ENCODE results near the gene RBM48. TPM values are rescaled to one million over a fixed set of nuclear protein-coding genes. Genes with fewer than 3 reads are reported as not detected.

RBM48 gene
- total RNA-seq, 1 experiment from 2014 or later: 8.2 TPM

DNA sequence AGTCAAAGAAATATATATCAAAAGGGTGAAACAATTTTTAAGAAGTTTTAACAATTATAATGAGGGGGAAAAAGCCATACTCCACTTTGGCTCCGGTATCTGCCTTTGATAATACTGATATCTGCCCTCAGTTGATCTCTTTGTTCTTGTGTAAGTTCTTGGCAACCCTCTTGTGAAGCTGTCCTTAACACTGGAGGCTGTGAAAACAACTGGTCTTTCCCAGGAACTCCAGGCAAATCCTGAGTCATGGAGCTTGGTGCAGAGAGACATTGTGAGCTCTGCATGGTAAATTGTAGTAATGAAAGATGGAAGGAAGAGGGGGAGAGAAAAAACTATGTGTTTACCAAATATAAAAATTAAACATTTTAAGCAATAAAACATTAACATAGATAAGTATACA lies 39.0 kb upstream of the RBM48 start:
- no peaks in the 10 kb centered on the region for H3K79me2 ChIP-seq (ENCODE audit: low read length)
- ATAC-seq: no peak
- no peaks in the 10 kb centered on the region for H4K20me1 ChIP-seq (ENCODE audit: low read length)
- TF ChIP-seq EZH2 (IDR thresholded peaks at IDR 0.05; ENCODE audit: low read length, unreplicated experiment) (no peak), EZH2phosphoT487 (IDR thresholded peaks at IDR 0.05; ENCODE audit: borderline replicate concordance, low read length) (no peak)
- TF ChIP-seq, protein P1, sequence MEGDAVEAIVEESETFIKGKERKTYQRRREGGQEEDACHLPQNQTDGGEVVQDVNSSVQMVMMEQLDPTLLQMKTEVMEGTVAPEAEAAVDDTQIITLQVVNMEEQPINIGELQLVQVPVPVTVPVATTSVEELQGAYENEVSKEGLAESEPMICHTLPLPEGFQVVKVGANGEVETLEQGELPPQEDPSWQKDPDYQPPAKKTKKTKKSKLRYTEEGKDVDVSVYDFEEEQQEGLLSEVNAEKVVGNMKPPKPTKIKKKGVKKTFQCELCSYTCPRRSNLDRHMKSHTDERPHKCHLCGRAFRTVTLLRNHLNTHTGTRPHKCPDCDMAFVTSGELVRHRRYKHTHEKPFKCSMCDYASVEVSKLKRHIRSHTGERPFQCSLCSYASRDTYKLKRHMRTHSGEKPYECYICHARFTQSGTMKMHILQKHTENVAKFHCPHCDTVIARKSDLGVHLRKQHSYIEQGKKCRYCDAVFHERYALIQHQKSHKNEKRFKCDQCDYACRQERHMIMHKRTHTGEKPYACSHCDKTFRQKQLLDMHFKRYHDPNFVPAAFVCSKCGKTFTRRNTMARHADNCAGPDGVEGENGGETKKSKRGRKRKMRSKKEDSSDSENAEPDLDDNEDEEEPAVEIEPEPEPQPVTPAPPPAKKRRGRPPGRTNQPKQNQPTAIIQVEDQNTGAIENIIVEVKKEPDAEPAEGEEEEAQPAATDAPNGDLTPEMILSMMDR (conservative IDR thresholded peaks at IDR 0.05; ENCODE audit: low read depth, low read length): no peak
- H3K27ac ChIP-seq (ENCODE audit: low read length): no peak overlapping the region
- no TSS peak for BruUV-seq (replicated peaks)
- ChIA-PET POLR2A (ENCODE audit: unreplicated experiment) (no interaction called here), CTCF (no interaction called here)
- H3K9me3 ChIP-seq (ENCODE audit: low read length): no peaks in the 10 kb centered on the region
- no peaks in the 10 kb centered on the region for H3F3A ChIP-seq (ENCODE audit: low read length, unreplicated experiment)
- H3K27me3 ChIP-seq (ENCODE audit: low read length): no peaks in the 10 kb centered on the region
- no peak overlapping the region for H3K9ac ChIP-seq (ENCODE audit: low read length)
- H2AFZ ChIP-seq (ENCODE audit: low read length): no peak overlapping the region
- peaks cover 21% of the 10 kb centered on the region; the same call in 1 of the 2 replicates for H3K36me3 ChIP-seq (ENCODE audit: low read depth, low read length)
- no peak overlapping the region for H3K4me3 ChIP-seq (ENCODE audit: low read length)
- H3K4me1 ChIP-seq (ENCODE audit: insufficient read depth, low read length): peaks cover 5% of the 10 kb centered on the region
- H3K9me2 ChIP-seq (replicated peaks; ENCODE audit: low read length): no peaks in the 10 kb centered on the region
- no peak for DNase-seq
- intact Hi-C loops (cut with micrococcal nuclease): no loop called here
- no peak overlapping the region for H3K4me2 ChIP-seq (ENCODE audit: low read length)

DNA sequence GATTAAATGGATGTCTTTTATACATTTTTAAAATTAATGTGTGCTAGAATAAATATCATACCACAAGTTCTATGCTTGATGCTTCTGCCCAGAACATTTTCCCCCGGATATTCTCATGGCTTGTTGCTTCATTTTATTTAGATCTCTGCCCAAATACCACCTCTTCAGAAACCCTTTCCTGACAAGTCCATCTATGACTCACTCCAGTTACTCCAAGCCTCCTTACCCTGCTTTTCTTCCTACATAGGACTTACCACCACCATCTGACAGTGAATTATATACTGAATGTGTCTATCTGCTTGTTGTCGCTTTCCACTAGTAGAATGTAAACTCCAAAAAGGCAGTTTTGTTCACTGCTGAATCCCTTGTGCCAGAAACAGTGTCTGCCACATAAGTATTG lies 31.7 kb upstream of the RBM48 start:
- Histone ChIP-seq H3K4me1 (ENCODE audit: insufficient read depth, low read length) (no peaks in the 10 kb centered on the region), H3K36me3 (ENCODE audit: low read depth, low read length) (peaks cover 10% of the 10 kb centered on the region; the same call in 1 of the 2 replicates), H3K9me2 (replicated peaks; ENCODE audit: low read length) (no peaks in the 10 kb centered on the region), H2AFZ (ENCODE audit: low read length) (no peak overlapping the region), H3K79me2 (ENCODE audit: low read length) (no peaks in the 10 kb centered on the region), H3K4me3 (ENCODE audit: low read length) (no peak overlapping the region), H3K9me3 (ENCODE audit: low read length) (no peaks in the 10 kb centered on the region), H3K27me3 (ENCODE audit: low read length) (no peaks in the 10 kb centered on the region), H3K4me2 (ENCODE audit: low read length) (no peak overlapping the region), H3K27ac (ENCODE audit: low read length) (no peak overlapping the region), H4K20me1 (ENCODE audit: low read length) (no peaks in the 10 kb centered on the region), H3K9ac (ENCODE audit: low read length) (no peak overlapping the region), H3F3A (ENCODE audit: low read length, unreplicated experiment) (no peaks in the 10 kb centered on the region)
- ChIA-PET CTCF (no interaction called here), POLR2A (ENCODE audit: unreplicated experiment) (no interaction called here)
- BruUV-seq (replicated peaks): no TSS peak
- no peak for DNase-seq
- intact Hi-C loops (cut with micrococcal nuclease): no loop called here
- no peak for TF ChIP-seq EZH2phosphoT487 (IDR thresholded peaks at IDR 0.05; ENCODE audit: borderline replicate concordance, low read length)
- TF ChIP-seq, protein P1 (conservative IDR thresholded peaks at IDR 0.05; ENCODE audit: low read depth, low read length): no peak
- TF ChIP-seq EZH2 (IDR thresholded peaks at IDR 0.05; ENCODE audit: low read length, unreplicated experiment): no peak
- no peak for ATAC-seq

DNA sequence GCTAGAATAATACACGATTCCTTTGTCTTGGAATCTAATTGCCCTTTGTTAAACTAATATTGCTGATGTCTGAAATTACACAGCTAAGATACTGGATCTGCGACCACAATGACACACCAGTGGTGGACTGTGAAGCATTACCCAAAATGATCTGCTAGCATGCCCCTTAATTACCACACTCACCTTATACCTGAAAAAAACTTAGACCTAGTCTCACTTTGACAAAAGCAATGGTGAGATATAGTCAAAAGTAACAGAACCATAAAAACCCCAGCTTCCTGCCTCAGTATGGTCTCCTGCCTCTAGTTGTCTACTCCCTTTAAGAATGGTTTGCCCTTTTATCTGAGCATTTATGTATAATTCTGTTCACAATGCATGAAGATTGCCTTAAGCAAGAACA lies 30.0 kb upstream of the RBM48 start:
- H3K9ac ChIP-seq (ENCODE audit: low read length): no peak overlapping the region
- no peak overlapping the region for H3K27ac ChIP-seq (ENCODE audit: low read length)
- no peak for TF ChIP-seq EZH2phosphoT487 (IDR thresholded peaks at IDR 0.05; ENCODE audit: borderline replicate concordance, low read length)
- no peak for TF ChIP-seq EZH2 (IDR thresholded peaks at IDR 0.05; ENCODE audit: low read length, unreplicated experiment)
- TF ChIP-seq, protein P1 (conservative IDR thresholded peaks at IDR 0.05; ENCODE audit: low read depth, low read length): no peak
- BruUV-seq (replicated peaks): no TSS peak
- no peak for DNase-seq
- H3K36me3 ChIP-seq (ENCODE audit: low read depth, low read length): peaks cover 6% of the 10 kb centered on the region; the same call in 1 of the 2 replicates
- H4K20me1 ChIP-seq (ENCODE audit: low read length): no peaks in the 10 kb centered on the region
- no peaks in the 10 kb centered on the region for H3K9me3 ChIP-seq (ENCODE audit: low read length)
- H2AFZ ChIP-seq (ENCODE audit: low read length): no peak overlapping the region
- H3K79me2 ChIP-seq (ENCODE audit: low read length): no peaks in the 10 kb centered on the region
- no peak overlapping the region for H3K4me3 ChIP-seq (ENCODE audit: low read length)
- no peaks in the 10 kb centered on the region for H3K4me1 ChIP-seq (ENCODE audit: insufficient read depth, low read length)
- no peaks in the 10 kb centered on the region for H3K9me2 ChIP-seq (replicated peaks; ENCODE audit: low read length)
- H3K27me3 ChIP-seq (ENCODE audit: low read length): no peaks in the 10 kb centered on the region
- H3K4me2 ChIP-seq (ENCODE audit: low read length): no peak overlapping the region
- POLR2A ChIA-PET (ENCODE audit: unreplicated experiment): no interaction called here
- no peaks in the 10 kb centered on the region for H3F3A ChIP-seq (ENCODE audit: low read length, unreplicated experiment)
- CTCF ChIA-PET: no interaction called here
- no peak for ATAC-seq
- intact Hi-C loops (cut with micrococcal nuclease): no loop called here

Measured in PC-3 (cell line).